ENCODE data around the gene TYSND1.

The TYSND1 gene

GRCh38 chr10:70090013-70090412, 56.5 kb downstream of the TYSND1 start:
- no peak overlapping the region for H3K4me3 ChIP-seq (ENCODE audit: low read length, poor library complexity, severe bottlenecking)

GRCh38 chr10:70088308-70088698, 58.2 kb downstream of the TYSND1 start:
- Histone ChIP-seq H3K9me2 (replicated peaks; ENCODE audit: low read depth, low read length) (no peaks in the 10 kb centered on the region), H3K9me3 (ENCODE audit: insufficient read depth, low read depth, low read length) (no peaks in the 10 kb centered on the region), H3K4me2 (ENCODE audit: low read depth, low read length, poor library complexity, severe bottlenecking) (no peak overlapping the region), H4K20me1 (ENCODE audit: insufficient read depth, low read length, poor library complexity, severe bottlenecking) (no peaks in the 10 kb centered on the region), H3K4me3 (ENCODE audit: low read length, poor library complexity, severe bottlenecking) (no peak overlapping the region), H3K4me1 (ENCODE audit: insufficient read depth, low read length, poor library complexity, severe bottlenecking) (peaks cover 15% of the 10 kb centered on the region), H3K27me3 (ENCODE audit: insufficient read depth, low read length, poor library complexity, severe bottlenecking) (no peaks in the 10 kb centered on the region), H2AFZ (ENCODE audit: low read length) (no peak overlapping the region), H3K9ac (ENCODE audit: low read depth, low read length, poor library complexity, severe bottlenecking) (no peak overlapping the region), H3K36me3 (ENCODE audit: insufficient read depth, low read length) (no peaks in the 10 kb centered on the region), H3K79me2 (ENCODE audit: insufficient read depth, low read length) (no peaks in the 10 kb centered on the region), H3F3A (ENCODE audit: low read depth) (no peaks in the 10 kb centered on the region)
- TF ChIP-seq CTCF (conservative IDR thresholded peaks at IDR 0.05; ENCODE audit: low read length) = no peak
- TF ChIP-seq EZH2phosphoT487 (IDR thresholded peaks at IDR 0.05; ENCODE audit: borderline replicate concordance) = no peak

More at GRCh38 chr10:70090013-70090412, 56.5 kb downstream of the TYSND1 start:
- peaks cover 5% of the 10 kb centered on the region; the same call in 1 of the 2 replicates for H3K36me3 ChIP-seq (ENCODE audit: insufficient read depth, low read length)
- H3K79me2 ChIP-seq (ENCODE audit: insufficient read depth, low read length) = no peaks in the 10 kb centered on the region
- H4K20me1 ChIP-seq (ENCODE audit: insufficient read depth, low read length, poor library complexity, severe bottlenecking) = no peaks in the 10 kb centered on the region
- no peaks in the 10 kb centered on the region for H3F3A ChIP-seq (ENCODE audit: low read depth)
- H3K27me3 ChIP-seq (ENCODE audit: insufficient read depth, low read length, poor library complexity, severe bottlenecking) = no peaks in the 10 kb centered on the region
- H3K9me3 ChIP-seq (ENCODE audit: insufficient read depth, low read depth, low read length) = no peaks in the 10 kb centered on the region
- H3K4me2 ChIP-seq (ENCODE audit: low read depth, low read length, poor library complexity, severe bottlenecking) = no peak overlapping the region
- H3K9ac ChIP-seq (ENCODE audit: low read depth, low read length, poor library complexity, severe bottlenecking) = no peak overlapping the region
- H3K4me1 ChIP-seq (ENCODE audit: insufficient read depth, low read length, poor library complexity, severe bottlenecking) = peaks cover 30% of the 10 kb centered on the region
- no peaks in the 10 kb centered on the region for H3K9me2 ChIP-seq (replicated peaks; ENCODE audit: low read depth, low read length)
- TF ChIP-seq EZH2phosphoT487 (IDR thresholded peaks at IDR 0.05; ENCODE audit: borderline replicate concordance) (no peak), CTCF (conservative IDR thresholded peaks at IDR 0.05; ENCODE audit: low read length) (no peak)
- no peak overlapping the region for H2AFZ ChIP-seq (ENCODE audit: low read length)

All from Loucy (cell line).